Trophoblast cell (in vitro differentiated cells and primary cell): ENCODE data around the gene AQP1.
A peak's percentile ranks its signal among the peaks of the same experiment; 100 is the strongest.

Experiments used
- DNase-seq, 2 donors: peaks; one replicate each; pipeline ENCODE4 v3.0.0-alpha.2; 2016
- H2AFZ ChIP-seq: 2 replicates; pipeline ENCODE4 v1.6.1; 2013; ENCODE audit warnings: low read length, moderate library complexity, mild to moderate bottlenecking; ENCODE audit not compliant: insufficient read depth, poor library complexity
- H2AK5ac ChIP-seq: 2 replicates; pipeline ENCODE4 v1.6.1; 2013; ENCODE audit warnings: mild to moderate bottlenecking, low read length
- H2BK120ac ChIP-seq: 2 replicates; pipeline ENCODE4 v1.6.1; 2013; ENCODE audit warnings: low read length, mild to moderate bottlenecking, moderate library complexity; ENCODE audit not compliant: insufficient read depth, poor library complexity
- H2BK12ac ChIP-seq: 2 replicates; pipeline ENCODE4 v1.6.1; 2013; ENCODE audit warnings: mild to moderate bottlenecking, low read length, moderate library complexity
- H2BK5ac ChIP-seq: 2 replicates; pipeline ENCODE4 v1.6.1; 2013; ENCODE audit warnings: low read length, low read depth, moderate library complexity, mild to moderate bottlenecking; ENCODE audit not compliant: poor library complexity
- H3K14ac ChIP-seq: 2 replicates; pipeline ENCODE4 v1.6.1; 2013; ENCODE audit warnings: mild to moderate bottlenecking, low read length
- H3K18ac ChIP-seq: 2 replicates; pipeline ENCODE4 v1.6.1; 2013; ENCODE audit warnings: mild to moderate bottlenecking, low read length
- H3K23ac ChIP-seq: 2 replicates; pipeline ENCODE4 v1.6.1; 2013; ENCODE audit warnings: low read length
- H3K27ac ChIP-seq: 2 replicates; pipeline ENCODE4 v1.5.1; 2013; ENCODE audit warnings: low read depth, mild to moderate bottlenecking, inconsistent platforms, low read length, moderate library complexity
- H3K27me3 ChIP-seq: 2 replicates; pipeline ENCODE4 v1.6.1; 2013; ENCODE audit warnings: inconsistent platforms, mild to moderate bottlenecking, low read length, moderate library complexity; ENCODE audit not compliant: insufficient read depth
- H3K36me3 ChIP-seq, 2 experiments: 1 replicate in 1 of 2; 2 replicates in 1 of 2; pipeline ENCODE4 v1.6.1; 2013; ENCODE audit warnings: low read length in 2 of 2, mild to moderate bottlenecking in 2 of 2, moderate library complexity in 1 of 2; ENCODE audit not compliant: insufficient read depth in 2 of 2, control insufficient read depth in 1 of 2
- H3K4ac ChIP-seq: 2 replicates; pipeline ENCODE4 v1.6.1; 2013; ENCODE audit warnings: low read depth, mild to moderate bottlenecking, low read length, moderate library complexity
- H3K4me1 ChIP-seq, 2 experiments: 1 replicate in 1 of 2; 2 replicates in 1 of 2; pipeline ENCODE4 v1.6.1; 2013; ENCODE audit warnings: low read length in 2 of 2, mild to moderate bottlenecking in 2 of 2, moderate library complexity in 1 of 2; ENCODE audit not compliant: insufficient read depth in 2 of 2, control insufficient read depth in 1 of 2
- H3K4me2 ChIP-seq: 2 replicates; pipeline ENCODE4 v1.6.1; 2013; ENCODE audit warnings: inconsistent platforms, mild to moderate bottlenecking, low read length, moderate library complexity
- H3K4me3 ChIP-seq: 2 replicates; pipeline ENCODE4 v1.5.1; 2013; ENCODE audit warnings: mild to moderate bottlenecking, low read depth, low read length, inconsistent platforms
- H3K79me1 ChIP-seq: one replicate; pipeline ENCODE4 v1.6.1; 2013; ENCODE audit warnings: low read length
- H3K79me2 ChIP-seq: 2 replicates; pipeline ENCODE4 v1.6.1; 2013; ENCODE audit warnings: low read length, mild to moderate bottlenecking; ENCODE audit not compliant: control insufficient read depth, insufficient read depth, poor library complexity
- H3K9ac ChIP-seq: 2 replicates; pipeline ENCODE4 v1.6.1; 2013; ENCODE audit warnings: mild to moderate bottlenecking, low read length
- H3K9me3 ChIP-seq: 2 replicates; pipeline ENCODE4 v1.6.1; 2013; ENCODE audit warnings: low read depth, mild to moderate bottlenecking, control low read depth, inconsistent platforms, low read length; ENCODE audit not compliant: insufficient read depth
- H4K12ac ChIP-seq: 2 replicates; pipeline ENCODE4 v1.6.1; 2013; ENCODE audit warnings: low read depth, mild to moderate bottlenecking, low read length, moderate library complexity
- H4K8ac ChIP-seq: 2 replicates; pipeline ENCODE4 v1.6.1; 2013; ENCODE audit warnings: low read depth, mild to moderate bottlenecking, low read length, moderate library complexity
- H4K91ac ChIP-seq: one replicate; pipeline ENCODE4 v1.6.1; 2013; ENCODE audit warnings: low read depth, mild to moderate bottlenecking, low read length, moderate library complexity
- WGBS: extraction: QIAGEN DNeasy Blood & Tissue Kit; methylation state at CpG from one replicate; pipeline ENCODE4 v1.1.7; 2013; ENCODE audit warnings: missing lambda C conversion rate; ENCODE audit not compliant: insufficient read length, insufficient coverage; ENCODE audit errors: extremely low coverage; 5-methylcytosine and 5-hydroxymethylcytosine counted together

AQP1 gene

GRCh38 chr7:30914596-30914995, 2.9 kb downstream of the AQP1 start:
- no peak overlapping the region for H2BK12ac ChIP-seq
- no peaks in the 10 kb centered on the region for H3K79me1 ChIP-seq
- H3K36me3 ChIP-seq: no peaks in the 10 kb centered on the region
- no peaks in the 10 kb centered on the region for H3K4me1 ChIP-seq
- H2BK120ac ChIP-seq: no peak overlapping the region
- H3K4me2 ChIP-seq: no peak overlapping the region
- H3K14ac ChIP-seq: no peak overlapping the region
- H2AK5ac ChIP-seq: no peak overlapping the region
- DNase-seq: no peak
- no CpG with 5 or more reads among the region's 4 CpGs for WGBS
- H3K9ac ChIP-seq: no peak overlapping the region
- no peak overlapping the region for H3K4ac ChIP-seq
- peaks cover 5% of the 10 kb centered on the region for H3K9me3 ChIP-seq
- no peaks in the 10 kb centered on the region for H3K79me2 ChIP-seq
- H3K27me3 ChIP-seq: no peaks in the 10 kb centered on the region
- H4K91ac ChIP-seq: no peak overlapping the region
- H2AFZ ChIP-seq: no peak overlapping the region
- H3K18ac ChIP-seq: no peak overlapping the region
- H3K23ac ChIP-seq: no peak overlapping the region
- H3K27ac ChIP-seq: no peak overlapping the region
- H4K8ac ChIP-seq: no peak overlapping the region
- no peak overlapping the region for H2BK5ac ChIP-seq
- H3K4me3 ChIP-seq: no peak overlapping the region
- no peak overlapping the region for H4K12ac ChIP-seq

GRCh38 chr7:30915005-30915601, 3.5 kb downstream of the AQP1 start:
- Histone ChIP-seq H4K12ac (no peak overlapping the region), H3K36me3 (no peaks in the 10 kb centered on the region), H3K14ac (no peak overlapping the region), H4K8ac (no peak overlapping the region), H3K4me3 (no peak overlapping the region), H2BK120ac (no peak overlapping the region), H2BK5ac (no peak overlapping the region), H3K4ac (no peak overlapping the region), H3K27me3 (no peaks in the 10 kb centered on the region), H3K79me2 (no peaks in the 10 kb centered on the region), H3K4me2 (no peak overlapping the region), H2AK5ac (no peak overlapping the region), H3K27ac (no peak overlapping the region), H2BK12ac (no peak overlapping the region), H3K9ac (no peak overlapping the region), H4K91ac (no peak overlapping the region), H3K79me1 (no peaks in the 10 kb centered on the region), H3K23ac (no peak overlapping the region), H3K9me3 (peaks cover 5% of the 10 kb centered on the region), H2AFZ (no peak overlapping the region), H3K4me1 (no peaks in the 10 kb centered on the region), H3K18ac (no peak overlapping the region)
- peak; percentile 92 to 93 for DNase-seq
- WGBS: no CpG with 5 or more reads among the region's 11 CpGs

GRCh38 chr7:30915751-30916150, 4.1 kb downstream of the AQP1 start:
- H4K12ac ChIP-seq: no peak overlapping the region
- no peak overlapping the region for H3K27ac ChIP-seq
- no peaks in the 10 kb centered on the region for H3K36me3 ChIP-seq
- H4K8ac ChIP-seq: no peak overlapping the region
- no peak overlapping the region for H2BK120ac ChIP-seq
- H2BK12ac ChIP-seq: no peak overlapping the region
- H2AFZ ChIP-seq: no peak overlapping the region
- H3K9me3 ChIP-seq: peaks cover 3% of the 10 kb centered on the region
- WGBS: no CpG with 5 or more reads among the region's 6 CpGs
- no peaks in the 10 kb centered on the region for H3K79me2 ChIP-seq
- no peak overlapping the region for H3K4me3 ChIP-seq
- no peak overlapping the region for H2AK5ac ChIP-seq
- H3K27me3 ChIP-seq: no peaks in the 10 kb centered on the region
- no peak overlapping the region for H4K91ac ChIP-seq
- H3K4me2 ChIP-seq: no peak overlapping the region
- no peak for DNase-seq
- no peak overlapping the region for H3K23ac ChIP-seq
- H3K4ac ChIP-seq: no peak overlapping the region
- H3K18ac ChIP-seq: no peak overlapping the region
- peaks cover under 1 to 2% of the 10 kb centered on the region in 2 experiments for H3K4me1 ChIP-seq
- peaks cover 2% of the 10 kb centered on the region for H3K79me1 ChIP-seq
- H3K14ac ChIP-seq: no peak overlapping the region
- no peak overlapping the region for H3K9ac ChIP-seq
- no peak overlapping the region for H2BK5ac ChIP-seq

GRCh38 chr7:30916255-30916654, 4.6 kb downstream of the AQP1 start:
- Histone ChIP-seq H3K18ac (no peak overlapping the region), H3K23ac (no peak overlapping the region), H3K4me2 (no peak overlapping the region), H3K36me3 (no peaks in the 10 kb centered on the region), H3K9me3 (peaks cover 3% of the 10 kb centered on the region), H3K14ac (no peak overlapping the region), H3K79me2 (no peaks in the 10 kb centered on the region), H2BK5ac (no peak overlapping the region), H4K8ac (no peak overlapping the region), H4K12ac (no peak overlapping the region), H3K9ac (no peak overlapping the region), H2BK120ac (no peak overlapping the region), H3K27ac (no peak overlapping the region), H3K4ac (no peak overlapping the region), H3K4me3 (no peak overlapping the region), H3K27me3 (no peaks in the 10 kb centered on the region), H3K4me1 (peaks cover 6 to 7% of the 10 kb centered on the region in 2 experiments), H3K79me1 (peaks cover 2% of the 10 kb centered on the region), H2AK5ac (no peak overlapping the region), H2BK12ac (no peak overlapping the region), H2AFZ (no peak overlapping the region), H4K91ac (no peak overlapping the region)
- no CpG with 5 or more reads among the region's 3 CpGs for WGBS
- no peak for DNase-seq
